Neural progenitor cell (in vitro differentiated cells): Measurements from ENCODE around the gene SLC25A19. TPM values are rescaled to one million over a fixed set of nuclear protein-coding genes. Genes with fewer than 3 reads are reported as not detected.

Source experiments
- DNase-seq: peaks from one replicate; pipeline ENCODE4 v3.0.0-alpha.2; 2016; ENCODE audit warnings: low spot score
- H2AFZ ChIP-seq: fragments of 200-600 bp; sonication (generic); replicated peaks from 2 replicates; pipeline ENCODE4 v1.6.1; 2016; ENCODE audit warnings: antibody characterized with exemption
- H3F3A ChIP-seq: fragments of 200-600 bp; sonication (generic); 2 replicates; pipeline ENCODE4 v1.6.1; 2016; ENCODE audit warnings: antibody characterized with exemption, low read depth
- H3K27ac ChIP-seq: fragments of 200-600 bp; sonication (generic); 2 replicates; pipeline ENCODE4 v1.5.1; 2016; ENCODE audit warnings: mild to moderate bottlenecking
- H3K27me3 ChIP-seq: fragments of 200-600 bp; sonication (generic); 2 replicates; pipeline ENCODE4 v1.6.1; 2016; ENCODE audit warnings: mild to moderate bottlenecking, moderate library complexity
- H3K36me3 ChIP-seq: fragments of 200-600 bp; sonication (generic); 2 replicates; pipeline ENCODE4 v1.5.1; 2016
- H3K4me1 ChIP-seq: fragments of 200-600 bp; sonication (generic); 2 replicates; pipeline ENCODE4 v1.6.1; 2016; ENCODE audit warnings: mixed run types
- H3K4me2 ChIP-seq: fragments of 200-600 bp; sonication (generic); 2 replicates; pipeline ENCODE4 v1.6.1; 2016
- H3K4me3 ChIP-seq: fragments of 200-600 bp; sonication (generic); 2 replicates; pipeline ENCODE4 v1.5.1; 2016
- H3K79me2 ChIP-seq: fragments of 200-600 bp; sonication (generic); 2 replicates; pipeline ENCODE4 v1.6.1; 2016; ENCODE audit warnings: low read depth
- H3K9ac ChIP-seq: fragments of 200-600 bp; sonication (generic); 2 replicates; pipeline ENCODE4 v1.6.1; 2016
- H3K9me3 ChIP-seq: fragments of 200-600 bp; sonication (generic); 2 replicates; pipeline ENCODE4 v1.5.1; 2016; ENCODE audit warnings: low read depth
- H4K20me1 ChIP-seq: fragments of 200-600 bp; sonication (generic); 2 replicates; pipeline ENCODE4 v1.6.1; 2016; ENCODE audit warnings: low read depth
- H3K27ac Mint-ChIP-seq: 3 replicates; pipeline ENCODE4 v1.8.0; 2021; ENCODE audit warnings: mixed read lengths
- H3K27me3 Mint-ChIP-seq: 2 replicates; pipeline ENCODE4 v1.8.0; 2022; ENCODE audit warnings: low read depth, mild to moderate bottlenecking, inconsistent platforms, moderate library complexity, mixed read lengths; ENCODE audit not compliant: insufficient read depth
- H3K36me3 Mint-ChIP-seq: 3 replicates; pipeline ENCODE4 v1.8.0; 2021; ENCODE audit warnings: mixed read lengths
- H3K4me1 Mint-ChIP-seq: 3 replicates; pipeline ENCODE4 v1.8.0; 2021; ENCODE audit warnings: mixed read lengths
- H3K4me3 Mint-ChIP-seq: 3 replicates; pipeline ENCODE4 v1.8.0; 2021; ENCODE audit warnings: mild to moderate bottlenecking, moderate library complexity, mixed read lengths
- H3K9me3 Mint-ChIP-seq: 3 replicates; pipeline ENCODE4 v1.8.0; 2020; ENCODE audit warnings: mixed read lengths
- CTCF ChIP-seq: fragments of 200-600 bp; sonication (generic); IDR thresholded peaks from 2 replicates; pipeline ENCODE4 v1.5.1; 2017; ENCODE audit warnings: antibody characterized with exemption, mild to moderate bottlenecking
- EZH2 ChIP-seq: fragments of 200-600 bp; sonication (generic); IDR thresholded peaks from 2 replicates; pipeline ENCODE4 v1.6.1; 2017; ENCODE audit warnings: antibody characterized with exemption, mild to moderate bottlenecking, moderate library complexity
- EZH2phosphoT487 ChIP-seq: fragments of 200-600 bp; sonication (generic); IDR thresholded peaks from 2 replicates; pipeline ENCODE4 v1.6.1; 2017; ENCODE audit warnings: antibody characterized with exemption
- total RNA-seq: library from RNA; depleted of rRNA; stranded (reverse); fragments of >200 nt; gene quantifications from 2 replicates; pipeline ENCODE4 v1.2.3, GENCODE V29; 2015; ENCODE audit warnings: low replicate concordance

Gene SLC25A19
- total RNA-seq, 1 donor from 2014 or later: 5.2 TPM

DNA sequence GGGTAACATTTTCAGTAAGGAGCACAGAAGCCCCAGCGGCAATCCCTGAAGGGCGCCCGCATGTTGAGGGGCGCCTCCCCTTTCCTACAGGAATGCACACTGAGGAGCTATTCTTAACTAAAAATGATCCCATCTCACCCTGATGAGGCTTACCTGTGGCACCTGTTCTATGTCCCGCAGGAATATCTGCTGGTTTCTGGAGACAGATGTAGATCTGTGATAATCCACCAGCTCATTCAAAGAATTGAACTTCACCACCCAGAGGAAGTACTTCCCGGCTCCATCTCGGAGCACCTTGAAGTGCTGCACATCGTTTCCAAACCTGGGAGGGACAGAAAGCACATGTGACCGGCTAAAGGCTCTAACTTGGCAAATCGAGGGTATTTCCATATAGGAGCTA is 32.3 kb upstream of the SLC25A19 start:
- Mint-ChIP-seq H3K9me3 (no peaks in the 10 kb centered on the region), H3K4me3 (no peak overlapping the region), H3K27ac (no peak overlapping the region), H3K36me3 (peaks cover 12% of the 10 kb centered on the region), H3K4me1 (peaks cover 9% of the 10 kb centered on the region), H3K27me3 (no peaks in the 10 kb centered on the region)
- no peak overlapping the region for H3K27ac ChIP-seq
- H3K4me3 ChIP-seq: no peak overlapping the region
- no peaks in the 10 kb centered on the region for H3K36me3 ChIP-seq
- no peak overlapping the region for H2AFZ ChIP-seq
- no peaks in the 10 kb centered on the region for H3K9me3 ChIP-seq
- H3K27me3 ChIP-seq: no peaks in the 10 kb centered on the region
- H3F3A ChIP-seq: peaks cover 29% of the 10 kb centered on the region
- no peak for DNase-seq
- H3K9ac ChIP-seq: no peak overlapping the region
- no peak overlapping the region for H3K4me2 ChIP-seq
- TF ChIP-seq CTCF: no peak
- no peak for TF ChIP-seq EZH2
- TF ChIP-seq EZH2phosphoT487: no peak
- H4K20me1 ChIP-seq: peaks cover 32% of the 10 kb centered on the region
- H3K4me1 ChIP-seq: peaks cover 14% of the 10 kb centered on the region
- H3K79me2 ChIP-seq: no peaks in the 10 kb centered on the region

- no peak overlapping the region for H3K4me3 Mint-ChIP-seq
These were observed 30.9 kb upstream of the SLC25A19 start for GRCh38 chr17:75319904-75320691.

GRCh38 chr17:75318615-75319222 is 29.5 kb upstream of the SLC25A19 start:
- Histone ChIP-seq H2AFZ (no peak overlapping the region), H3K4me2 (no peak overlapping the region), H4K20me1 (peaks cover 24% of the 10 kb centered on the region), H3F3A (peaks cover 19% of the 10 kb centered on the region), H3K9ac (no peak overlapping the region), H3K27me3 (no peaks in the 10 kb centered on the region), H3K9me3 (no peaks in the 10 kb centered on the region), H3K4me3 (no peak overlapping the region), H3K36me3 (no peaks in the 10 kb centered on the region), H3K4me1 (peaks cover 10% of the 10 kb centered on the region), H3K79me2 (no peaks in the 10 kb centered on the region), H3K27ac (no peak overlapping the region)
- Mint-ChIP-seq H3K27me3 (peaks cover 2% of the 10 kb centered on the region), H3K4me1 (peaks cover 9% of the 10 kb centered on the region), H3K9me3 (no peaks in the 10 kb centered on the region), H3K36me3 (peaks cover 8% of the 10 kb centered on the region), H3K4me3 (no peak overlapping the region), H3K27ac (no peak overlapping the region)
- TF ChIP-seq EZH2: no peak
- no peak for TF ChIP-seq CTCF
- no peak for TF ChIP-seq EZH2phosphoT487
- no peak for DNase-seq

More at GRCh38 chr17:75319904-75320691, 30.9 kb upstream of the SLC25A19 start:
- H3K27ac ChIP-seq: no peak overlapping the region
- H2AFZ ChIP-seq: no peak overlapping the region
- H3K9ac ChIP-seq: no peak overlapping the region
- no peak for DNase-seq
- no peaks in the 10 kb centered on the region for H3K9me3 ChIP-seq
- no peak overlapping the region for H3K4me3 ChIP-seq
- Mint-ChIP-seq H3K36me3 (peaks cover 10% of the 10 kb centered on the region), H3K27me3 (peaks cover 1% of the 10 kb centered on the region), H3K27ac (no peak overlapping the region), H3K9me3 (no peaks in the 10 kb centered on the region), H3K4me1 (peaks cover 9% of the 10 kb centered on the region)
- H3K4me1 ChIP-seq: peaks cover 10% of the 10 kb centered on the region
- H3K36me3 ChIP-seq: no peaks in the 10 kb centered on the region
- no peaks in the 10 kb centered on the region for H3K27me3 ChIP-seq
- peaks cover 23% of the 10 kb centered on the region for H3F3A ChIP-seq
- peaks cover 26% of the 10 kb centered on the region for H4K20me1 ChIP-seq
- H3K79me2 ChIP-seq: no peaks in the 10 kb centered on the region
- H3K4me2 ChIP-seq: no peak overlapping the region
- TF ChIP-seq EZH2phosphoT487 (no peak), CTCF (no peak), EZH2 (no peak)
